Muscle layer of colon (tissue), 2 donors: ENCODE results near the gene STARD3NL.

ENCODE experiments used
- H3K27ac ChIP-seq: one replicate; pipeline ENCODE4 v1.7.0; 2013; ENCODE audit warnings: low read depth, mild to moderate bottlenecking, low read length, moderate library complexity
- H3K27me3 ChIP-seq, 2 donors: one replicate each; pipeline ENCODE4 v1.7.0; 2013; ENCODE audit warnings: low read length in 2 of 2, mild to moderate bottlenecking in 2 of 2; ENCODE audit not compliant: insufficient read depth in 2 of 2, control insufficient read depth in 1 of 2
- H3K36me3 ChIP-seq: one replicate; pipeline ENCODE4 v1.7.0; 2013; ENCODE audit warnings: mild to moderate bottlenecking, low read length; ENCODE audit not compliant: insufficient read depth
- H3K4me1 ChIP-seq: one replicate; pipeline ENCODE4 v1.7.0; 2013; ENCODE audit warnings: mild to moderate bottlenecking, low read length; ENCODE audit not compliant: insufficient read depth
- H3K4me3 ChIP-seq, 2 donors: one replicate each; pipeline ENCODE4 v1.7.0; 2013; ENCODE audit warnings: low read length in 2 of 2, low read depth in 1 of 2, mild to moderate bottlenecking in 1 of 2, moderate library complexity in 1 of 2
- H3K9ac ChIP-seq: one replicate; pipeline ENCODE4 v1.7.0; 2013; ENCODE audit warnings: low read length
- H3K9me3 ChIP-seq: one replicate; pipeline ENCODE4 v1.7.0; 2013; ENCODE audit warnings: mild to moderate bottlenecking, low read length
- donor health status: abdominal sarcoma.
- donor health status: Adenocarcinoma of cecum.

STARD3NL gene

GRCh38 chr7:38178004-38178694 lies at the start of gene STARD3NL:
STARD3NL (plus strand) TSS chr7:38178245; CDS start chr7:38207505, 29,260 bp downstream.
- no peaks in the 10 kb centered on the region for H3K9me3 ChIP-seq
- H3K36me3 ChIP-seq = no peaks in the 10 kb centered on the region
- H3K4me3 ChIP-seq = peak within 1 kb of the TSS; percentile 93 to 97
- peak within 1 kb of the TSS; percentile 92 for H3K27ac ChIP-seq
- H3K9ac ChIP-seq = peak within 1 kb of the TSS; percentile 87
- H3K4me1 ChIP-seq = peaks cover 14% of the 10 kb centered on the region
- H3K27me3 ChIP-seq = no peaks in the 10 kb centered on the region

- no peak overlapping the region for H3K27ac ChIP-seq
- no peaks in the 10 kb centered on the region for H3K36me3 ChIP-seq
- no peaks in the 10 kb centered on the region for H3K27me3 ChIP-seq
- H3K9me3 ChIP-seq = no peaks in the 10 kb centered on the region
- H3K4me1 ChIP-seq = no peaks in the 10 kb centered on the region
- H3K4me3 ChIP-seq = no peak overlapping the region
- no peak overlapping the region for H3K9ac ChIP-seq
These were observed 48.9 kb upstream of the STARD3NL start for GRCh38 chr7:38129162-38129561.

- no peak overlapping the region for H3K4me3 ChIP-seq
- no peaks in the 10 kb centered on the region for H3K4me1 ChIP-seq
- no peaks in the 10 kb centered on the region for H3K36me3 ChIP-seq
- H3K27me3 ChIP-seq = no peaks in the 10 kb centered on the region
- no peak overlapping the region for H3K27ac ChIP-seq
- H3K9ac ChIP-seq = no peak overlapping the region
- H3K9me3 ChIP-seq = no peaks in the 10 kb centered on the region
These were observed 48.5 kb upstream of the STARD3NL start for GRCh38 chr7:38129579-38129978.

GRCh38 chr7:38138171-38138570 lies 39.9 kb upstream of the STARD3NL start:
- H3K4me1 ChIP-seq = no peaks in the 10 kb centered on the region
- H3K4me3 ChIP-seq = no peak overlapping the region
- no peaks in the 10 kb centered on the region for H3K36me3 ChIP-seq
- H3K27ac ChIP-seq = no peak overlapping the region
- no peak overlapping the region for H3K9ac ChIP-seq
- H3K27me3 ChIP-seq = no peaks in the 10 kb centered on the region
- no peaks in the 10 kb centered on the region for H3K9me3 ChIP-seq

- H3K27ac ChIP-seq = no peak overlapping the region
- H3K4me3 ChIP-seq = no peak overlapping the region
- no peaks in the 10 kb centered on the region for H3K27me3 ChIP-seq
- no peak overlapping the region for H3K9ac ChIP-seq
- no peaks in the 10 kb centered on the region for H3K4me1 ChIP-seq
- H3K9me3 ChIP-seq = no peaks in the 10 kb centered on the region
- no peaks in the 10 kb centered on the region for H3K36me3 ChIP-seq
These were observed 36.9 kb upstream of the STARD3NL start for GRCh38 chr7:38141187-38141586.

- H3K9me3 ChIP-seq = no peaks in the 10 kb centered on the region
- no peak overlapping the region for H3K4me3 ChIP-seq
- no peak overlapping the region for H3K27ac ChIP-seq
- no peak overlapping the region for H3K9ac ChIP-seq
- H3K27me3 ChIP-seq = no peaks in the 10 kb centered on the region
- H3K4me1 ChIP-seq = no peaks in the 10 kb centered on the region
- H3K36me3 ChIP-seq = no peaks in the 10 kb centered on the region
These were observed 35.3 kb upstream of the STARD3NL start for GRCh38 chr7:38142736-38143135.

- Histone ChIP-seq H3K36me3 (no peaks in the 10 kb centered on the region), H3K27ac (no peak overlapping the region), H3K9me3 (no peaks in the 10 kb centered on the region), H3K27me3 (no peaks in the 10 kb centered on the region), H3K9ac (no peak overlapping the region), H3K4me1 (no peaks in the 10 kb centered on the region), H3K4me3 (no peak overlapping the region)
These were observed 31.0 kb upstream of the STARD3NL start for GRCh38 chr7:38147005-38147404.

- H3K9ac ChIP-seq = no peak overlapping the region
These were observed 26.5 kb upstream of the STARD3NL start for GRCh38 chr7:38151556-38151955.

GRCh38 chr7:38153515-38153914 lies 24.5 kb upstream of the STARD3NL start:
- Histone ChIP-seq H3K36me3 (no peaks in the 10 kb centered on the region), H3K9ac (no peak overlapping the region), H3K9me3 (no peaks in the 10 kb centered on the region), H3K4me1 (no peaks in the 10 kb centered on the region), H3K27me3 (no peaks in the 10 kb centered on the region), H3K4me3 (no peak overlapping the region), H3K27ac (no peak overlapping the region)

More at GRCh38 chr7:38151556-38151955, 26.5 kb upstream of the STARD3NL start:
- no peak overlapping the region for H3K27ac ChIP-seq
- no peak overlapping the region for H3K4me3 ChIP-seq
- no peaks in the 10 kb centered on the region for H3K27me3 ChIP-seq
- H3K9me3 ChIP-seq = no peaks in the 10 kb centered on the region
- no peaks in the 10 kb centered on the region for H3K36me3 ChIP-seq
- no peaks in the 10 kb centered on the region for H3K4me1 ChIP-seq

- H3K9ac ChIP-seq = no peak overlapping the region
- no peak overlapping the region for H3K27ac ChIP-seq
- no peak overlapping the region for H3K4me3 ChIP-seq
- H3K4me1 ChIP-seq = no peaks in the 10 kb centered on the region
- H3K27me3 ChIP-seq = no peaks in the 10 kb centered on the region
- H3K9me3 ChIP-seq = no peaks in the 10 kb centered on the region
- no peaks in the 10 kb centered on the region for H3K36me3 ChIP-seq
These were observed 23.8 kb upstream of the STARD3NL start for GRCh38 chr7:38154278-38154677.

- Histone ChIP-seq H3K4me1 (no peaks in the 10 kb centered on the region), H3K9ac (no peak overlapping the region), H3K36me3 (no peaks in the 10 kb centered on the region), H3K27ac (no peak overlapping the region), H3K9me3 (no peaks in the 10 kb centered on the region), H3K4me3 (no peak overlapping the region), H3K27me3 (no peaks in the 10 kb centered on the region)
These were observed 18.0 kb upstream of the STARD3NL start for GRCh38 chr7:38160003-38160571.

GRCh38 chr7:38162036-38162435 lies 16.0 kb upstream of the STARD3NL start:
- Histone ChIP-seq H3K9ac (no peak overlapping the region), H3K4me1 (no peaks in the 10 kb centered on the region), H3K27ac (no peak overlapping the region), H3K27me3 (no peaks in the 10 kb centered on the region), H3K9me3 (no peaks in the 10 kb centered on the region), H3K4me3 (no peak overlapping the region), H3K36me3 (no peaks in the 10 kb centered on the region)
